ENCODE results near the gene RWDD3.

GRCh38 chr1:95203908-95204437, 30.0 kb upstream of the RWDD3 start:
- TF ChIP-seq, protein P1, sequence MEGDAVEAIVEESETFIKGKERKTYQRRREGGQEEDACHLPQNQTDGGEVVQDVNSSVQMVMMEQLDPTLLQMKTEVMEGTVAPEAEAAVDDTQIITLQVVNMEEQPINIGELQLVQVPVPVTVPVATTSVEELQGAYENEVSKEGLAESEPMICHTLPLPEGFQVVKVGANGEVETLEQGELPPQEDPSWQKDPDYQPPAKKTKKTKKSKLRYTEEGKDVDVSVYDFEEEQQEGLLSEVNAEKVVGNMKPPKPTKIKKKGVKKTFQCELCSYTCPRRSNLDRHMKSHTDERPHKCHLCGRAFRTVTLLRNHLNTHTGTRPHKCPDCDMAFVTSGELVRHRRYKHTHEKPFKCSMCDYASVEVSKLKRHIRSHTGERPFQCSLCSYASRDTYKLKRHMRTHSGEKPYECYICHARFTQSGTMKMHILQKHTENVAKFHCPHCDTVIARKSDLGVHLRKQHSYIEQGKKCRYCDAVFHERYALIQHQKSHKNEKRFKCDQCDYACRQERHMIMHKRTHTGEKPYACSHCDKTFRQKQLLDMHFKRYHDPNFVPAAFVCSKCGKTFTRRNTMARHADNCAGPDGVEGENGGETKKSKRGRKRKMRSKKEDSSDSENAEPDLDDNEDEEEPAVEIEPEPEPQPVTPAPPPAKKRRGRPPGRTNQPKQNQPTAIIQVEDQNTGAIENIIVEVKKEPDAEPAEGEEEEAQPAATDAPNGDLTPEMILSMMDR (conservative IDR thresholded peaks at IDR 0.05 in 1 of 2, IDR thresholded peaks at IDR 0.05 in 1 of 2; ENCODE audit: low read depth in 1 of 2, low read length in 2 of 2), result no peak
- TF ChIP-seq EZH2 (IDR thresholded peaks at IDR 0.05; ENCODE audit: low read length, missing control alignments), result no peak
